Measurements from ENCODE around the gene ZNF628. TPM values are rescaled to one million over a fixed set of nuclear protein-coding genes. Genes with fewer than 3 reads are reported as not detected.
A peak's percentile ranks its signal among the peaks of the same experiment; 100 is the strongest.
"Not testable (repeated sequence)": the region's sequence is repeated elsewhere in the genome, so short reads cannot be mapped to it uniquely, and the experiment has no call there.

The ZNF628 gene
- total RNA-seq, 1 experiment from 2014 or later, result 1.1 TPM

DNA sequence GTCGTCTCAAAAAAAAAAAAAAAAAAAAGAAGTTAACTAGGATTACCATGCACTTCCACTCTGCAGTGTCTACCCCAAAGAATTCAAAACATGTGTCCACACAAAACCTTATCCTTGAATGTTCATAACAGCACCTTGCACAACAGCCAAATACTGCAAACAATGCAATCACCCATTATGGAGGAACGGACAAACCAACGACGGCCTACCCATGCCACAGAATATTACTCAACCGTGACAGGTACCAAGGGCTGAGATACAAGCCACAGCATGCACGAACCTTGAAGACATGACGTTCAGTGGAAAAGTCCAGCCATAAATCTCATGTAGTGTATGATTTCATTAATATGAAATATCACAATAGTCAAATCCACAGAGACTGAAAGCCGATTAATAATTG, 30.4 kb upstream of the ZNF628 start:
- Histone ChIP-seq H3K9ac (ENCODE audit: low read length) (no peak overlapping the region), H3K4me2 (ENCODE audit: low read depth, low read length, poor library complexity, severe bottlenecking) (no peak overlapping the region), H2AFZ (ENCODE audit: low read length) (no peak overlapping the region), H3K4me3 (ENCODE audit: low read length) (no peak overlapping the region), H3K9me2 (replicated peaks; ENCODE audit: insufficient read depth, low read length) (no peaks in the 10 kb centered on the region), H3K27ac (ENCODE audit: low read length) (no peak overlapping the region), H3K4me1 (ENCODE audit: low read length) (no peaks in the 10 kb centered on the region), H3K27me3 (ENCODE audit: low read length) (no peaks in the 10 kb centered on the region), H3K36me3 (ENCODE audit: insufficient read depth, low read length) (no peaks in the 10 kb centered on the region), H3K79me2 (ENCODE audit: low read length) (no peaks in the 10 kb centered on the region), H3K9me3 (ENCODE audit: low read length) (no peaks in the 10 kb centered on the region), H4K20me1 (ENCODE audit: insufficient read depth, low read depth, low read length) (no peaks in the 10 kb centered on the region)
- DNase-seq, result no peak

DNA sequence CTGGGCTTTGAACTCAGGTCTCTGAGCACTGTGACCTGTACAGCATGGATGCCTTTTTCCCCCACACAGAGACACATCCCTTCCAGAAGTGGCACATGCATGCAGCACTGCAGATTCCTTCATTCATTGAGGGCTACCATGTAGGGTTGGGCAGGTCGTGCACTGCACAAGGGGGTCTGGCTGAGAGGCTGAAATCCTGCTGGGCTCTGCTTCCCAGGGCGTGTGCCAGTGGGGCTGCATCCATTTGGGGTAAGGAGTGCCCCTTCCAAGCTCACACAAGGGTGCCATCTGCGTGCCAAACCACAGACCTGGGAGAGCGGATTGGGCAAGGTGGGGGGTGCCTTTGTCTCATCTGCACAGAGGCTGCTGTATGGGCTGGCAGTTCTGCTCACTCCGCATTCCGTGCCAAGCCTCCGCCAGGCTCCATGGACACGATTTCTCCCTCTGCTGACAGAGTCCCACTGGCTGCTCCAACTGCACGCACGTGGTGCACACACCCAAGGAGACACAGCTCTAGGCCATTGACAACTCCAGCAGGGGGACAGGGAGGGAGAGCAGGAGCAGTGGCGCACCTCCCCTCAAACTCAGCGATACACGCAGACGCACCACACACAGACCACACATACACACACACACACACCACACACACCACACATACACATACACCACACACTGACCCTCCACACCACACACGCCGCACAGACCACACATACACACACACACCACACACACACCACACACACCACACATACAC, 28.8 kb upstream of the ZNF628 start:
- Histone ChIP-seq H3K9me2 (replicated peaks; ENCODE audit: insufficient read depth, low read length) (no peaks in the 10 kb centered on the region), H3K27ac (ENCODE audit: low read length) (no peak overlapping the region), H3K4me3 (ENCODE audit: low read length) (no peak overlapping the region), H2AFZ (ENCODE audit: low read length) (no peak overlapping the region), H3K9ac (ENCODE audit: low read length) (no peak overlapping the region), H4K20me1 (ENCODE audit: insufficient read depth, low read depth, low read length) (no peaks in the 10 kb centered on the region), H3K4me1 (ENCODE audit: low read length) (no peaks in the 10 kb centered on the region), H3K36me3 (ENCODE audit: insufficient read depth, low read length) (no peaks in the 10 kb centered on the region), H3K27me3 (ENCODE audit: low read length) (no peaks in the 10 kb centered on the region), H3K79me2 (ENCODE audit: low read length) (no peaks in the 10 kb centered on the region), H3K9me3 (ENCODE audit: low read length) (no peaks in the 10 kb centered on the region), H3K4me2 (ENCODE audit: low read depth, low read length, poor library complexity, severe bottlenecking) (no peak overlapping the region)
- no peak for DNase-seq

DNA sequence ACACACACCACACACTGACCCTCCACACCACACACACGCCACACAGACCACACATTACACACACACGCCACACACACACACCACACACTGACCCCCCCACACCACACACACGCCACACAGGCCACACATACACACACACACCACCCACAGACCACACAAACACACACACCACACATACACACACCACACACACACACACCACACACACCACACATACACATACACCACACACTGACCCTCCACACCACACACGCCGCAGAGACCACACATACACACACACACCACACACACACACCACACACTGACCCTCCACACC, 28.3 kb upstream of the ZNF628 start:
- not testable (repeated sequence) for H3K9me3 ChIP-seq (ENCODE audit: low read length); H3K9me2 ChIP-seq (replicated peaks; ENCODE audit: insufficient read depth, low read length); H3K4me2 ChIP-seq (ENCODE audit: low read depth, low read length, poor library complexity, severe bottlenecking); H3K27me3 ChIP-seq (ENCODE audit: low read length); H3K27ac ChIP-seq (ENCODE audit: low read length); DNase-seq; H3K36me3 ChIP-seq (ENCODE audit: insufficient read depth, low read length); H2AFZ ChIP-seq (ENCODE audit: low read length); H3K79me2 ChIP-seq (ENCODE audit: low read length); H3K4me3 ChIP-seq (ENCODE audit: low read length); H3K9ac ChIP-seq (ENCODE audit: low read length); H4K20me1 ChIP-seq (ENCODE audit: insufficient read depth, low read depth, low read length); H3K4me1 ChIP-seq (ENCODE audit: low read length)

DNA sequence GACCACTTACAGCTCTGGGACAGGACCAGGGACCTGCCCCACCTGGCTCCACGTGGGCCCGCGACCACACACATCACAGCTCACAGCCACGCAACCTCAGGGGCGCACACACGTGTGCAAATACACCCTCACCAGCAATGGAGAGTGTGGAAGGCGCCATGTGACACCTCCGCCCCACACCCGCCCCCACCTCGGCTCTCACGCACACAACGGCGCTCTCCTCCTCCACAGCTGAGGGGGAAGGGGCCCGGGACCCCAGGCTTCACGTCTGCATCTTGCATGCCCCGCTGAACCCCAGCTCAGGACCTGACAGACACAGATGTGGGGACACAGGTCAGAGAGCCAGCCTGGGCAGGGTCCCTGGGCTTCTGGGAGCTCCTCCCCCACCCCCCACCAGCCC, 26.9 kb upstream of the ZNF628 start:
- H3K9me2 ChIP-seq (replicated peaks; ENCODE audit: insufficient read depth, low read length), result no peaks in the 10 kb centered on the region
- H3K36me3 ChIP-seq (ENCODE audit: insufficient read depth, low read length), result peaks cover 6% of the 10 kb centered on the region
- no peak overlapping the region for H3K4me2 ChIP-seq (ENCODE audit: low read depth, low read length, poor library complexity, severe bottlenecking)
- H3K9me3 ChIP-seq (ENCODE audit: low read length), result no peaks in the 10 kb centered on the region
- no peak overlapping the region for H2AFZ ChIP-seq (ENCODE audit: low read length)
- H3K4me3 ChIP-seq (ENCODE audit: low read length), result no peak overlapping the region
- no peak for DNase-seq
- no peaks in the 10 kb centered on the region for H3K79me2 ChIP-seq (ENCODE audit: low read length)
- H3K27me3 ChIP-seq (ENCODE audit: low read length), result no peaks in the 10 kb centered on the region
- no peaks in the 10 kb centered on the region for H3K4me1 ChIP-seq (ENCODE audit: low read length)
- no peak overlapping the region for H3K9ac ChIP-seq (ENCODE audit: low read length)
- no peak overlapping the region for H3K27ac ChIP-seq (ENCODE audit: low read length)
- no peaks in the 10 kb centered on the region; the same call in 1 of the 2 replicates for H4K20me1 ChIP-seq (ENCODE audit: insufficient read depth, low read depth, low read length)

DNA sequence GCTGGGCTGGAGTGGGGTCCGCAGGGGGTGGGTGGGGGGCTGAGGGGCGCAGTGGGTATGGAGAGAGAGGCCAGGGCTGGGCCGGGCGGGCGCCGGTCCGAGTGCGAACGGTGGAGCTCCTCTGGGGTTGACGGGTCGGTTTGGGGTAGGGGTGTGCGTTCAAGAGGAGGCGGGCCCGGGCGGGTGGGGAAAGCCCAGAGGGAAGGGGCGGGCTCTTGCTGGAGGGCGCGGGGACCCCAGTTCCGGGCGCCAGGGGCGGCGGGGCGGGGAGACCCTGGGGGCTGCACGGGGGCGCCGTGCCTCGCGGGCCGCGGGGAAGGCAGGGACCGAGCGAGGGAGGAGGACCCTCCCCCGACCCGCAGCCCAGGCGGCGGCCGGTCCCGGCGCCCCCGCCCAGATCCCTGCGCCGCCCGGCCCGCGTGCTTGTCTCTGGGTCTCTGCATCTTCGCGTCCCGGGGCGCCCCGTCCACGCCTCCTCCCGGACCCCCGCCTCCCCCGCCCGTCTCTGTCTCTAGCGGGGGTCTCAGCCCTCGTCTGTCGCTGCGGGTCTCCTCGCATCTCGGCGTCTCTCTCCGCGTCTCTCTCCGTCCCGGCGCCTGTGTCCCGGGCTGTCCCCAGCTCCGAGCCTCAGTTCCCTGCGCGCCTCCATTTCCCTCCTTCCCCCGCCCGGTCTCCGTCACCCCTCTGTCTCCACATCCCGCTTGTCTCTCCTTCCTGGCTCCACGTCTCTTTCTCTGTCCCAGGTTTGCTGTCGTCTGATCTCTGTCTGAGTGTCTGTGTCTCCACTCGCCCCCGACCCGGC, 25.1 kb upstream of the ZNF628 start:
- Histone ChIP-seq H3K27ac (ENCODE audit: low read length) (no peak overlapping the region), H3K4me2 (ENCODE audit: low read depth, low read length, poor library complexity, severe bottlenecking) (no peak overlapping the region), H3K9ac (ENCODE audit: low read length) (no peak overlapping the region), H3K4me3 (ENCODE audit: low read length) (no peak overlapping the region), H3K9me3 (ENCODE audit: low read length) (no peaks in the 10 kb centered on the region), H3K36me3 (ENCODE audit: insufficient read depth, low read length) (peaks cover 6% of the 10 kb centered on the region), H2AFZ (ENCODE audit: low read length) (no peak overlapping the region), H3K4me1 (ENCODE audit: low read length) (no peaks in the 10 kb centered on the region), H3K9me2 (replicated peaks; ENCODE audit: insufficient read depth, low read length) (no peaks in the 10 kb centered on the region), H4K20me1 (ENCODE audit: insufficient read depth, low read depth, low read length) (no peaks in the 10 kb centered on the region; the same call in 1 of the 2 replicates), H3K27me3 (ENCODE audit: low read length) (no peaks in the 10 kb centered on the region), H3K79me2 (ENCODE audit: low read length) (no peaks in the 10 kb centered on the region)
- no peak for DNase-seq

DNA sequence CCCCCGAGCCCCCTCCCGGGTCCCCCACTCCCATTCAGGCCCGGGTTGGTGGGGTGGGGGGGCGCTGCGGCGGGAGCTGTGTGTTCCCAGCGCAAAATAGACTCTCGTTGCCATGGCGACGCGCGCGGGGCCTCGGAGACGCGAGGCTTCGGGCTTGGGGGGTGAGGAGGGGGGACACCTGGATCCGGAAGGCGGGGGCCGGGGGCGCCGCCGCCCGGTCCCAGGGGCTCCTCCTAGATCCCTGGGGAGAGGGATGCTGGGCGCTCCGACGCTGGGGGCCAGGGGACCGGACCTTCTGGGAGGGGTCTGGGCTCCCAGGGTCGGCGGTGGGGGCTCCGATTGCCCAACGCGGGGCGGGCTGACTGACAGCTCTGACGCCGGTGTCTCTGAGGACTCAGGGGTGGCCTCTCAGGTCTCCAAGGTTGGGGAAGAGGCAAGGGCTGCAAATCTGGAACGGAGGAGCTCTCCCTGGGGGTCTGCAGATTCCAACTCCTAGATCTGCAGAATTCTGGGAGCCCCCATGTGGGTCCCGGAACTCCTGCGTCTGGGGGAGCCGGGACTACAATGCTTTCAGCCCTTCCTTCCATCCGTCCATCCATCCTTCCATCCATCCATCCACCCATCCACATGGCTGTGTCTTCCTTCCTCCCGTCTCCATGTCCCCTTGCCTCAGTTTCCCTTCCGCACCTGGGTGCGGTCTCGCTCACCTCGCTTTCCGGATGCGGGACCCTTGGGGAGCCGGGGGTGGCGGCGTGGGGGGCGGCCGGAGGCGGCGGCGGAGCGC, 24.3 kb upstream of the ZNF628 start:
- DNase-seq, result peak; percentile 62
- Histone ChIP-seq H3K4me2 (ENCODE audit: low read depth, low read length, poor library complexity, severe bottlenecking) (no peak overlapping the region), H3K36me3 (ENCODE audit: insufficient read depth, low read length) (peaks cover 6% of the 10 kb centered on the region), H3K4me1 (ENCODE audit: low read length) (no peaks in the 10 kb centered on the region), H3K27ac (ENCODE audit: low read length) (no peak overlapping the region), H3K27me3 (ENCODE audit: low read length) (no peaks in the 10 kb centered on the region), H4K20me1 (ENCODE audit: insufficient read depth, low read depth, low read length) (no peaks in the 10 kb centered on the region; the same call in 1 of the 2 replicates), H3K9me3 (ENCODE audit: low read length) (no peaks in the 10 kb centered on the region), H2AFZ (ENCODE audit: low read length) (no peak overlapping the region), H3K79me2 (ENCODE audit: low read length) (no peaks in the 10 kb centered on the region; the same call in 1 of the 2 replicates), H3K4me3 (ENCODE audit: low read length) (no peak overlapping the region), H3K9ac (ENCODE audit: low read length) (no peak overlapping the region), H3K9me2 (replicated peaks; ENCODE audit: insufficient read depth, low read length) (no peaks in the 10 kb centered on the region)

DNA sequence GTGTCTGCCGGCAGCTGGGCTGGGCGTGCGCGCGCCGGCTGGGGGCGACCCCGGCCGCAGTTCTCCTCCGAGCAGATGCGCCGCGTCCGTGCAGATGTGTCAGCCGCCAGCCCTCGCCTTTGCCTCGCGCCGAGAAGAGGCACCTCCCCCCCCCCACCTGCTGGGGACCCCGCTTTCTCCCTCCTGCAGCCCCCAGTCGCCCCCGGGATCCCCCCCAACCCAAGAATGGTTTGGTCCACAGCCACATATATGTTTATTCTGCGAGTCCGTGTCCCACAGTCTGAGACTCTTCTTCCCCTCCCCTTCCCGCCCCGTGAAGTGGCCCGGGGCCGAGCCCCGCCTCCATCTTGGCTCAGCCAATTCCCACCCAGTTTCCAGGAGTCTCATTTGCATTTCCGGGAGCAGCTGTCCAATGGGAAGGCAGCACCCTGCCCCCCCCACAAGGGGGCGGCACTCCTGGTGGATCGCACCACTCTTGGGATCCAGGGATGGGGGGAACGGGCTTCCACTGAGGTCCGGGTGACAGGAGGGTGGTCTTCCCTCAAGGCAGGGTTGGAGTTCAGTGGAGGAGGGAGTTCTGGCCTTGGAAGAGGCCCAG, 23.6 kb upstream of the ZNF628 start:
- H3K27me3 ChIP-seq (ENCODE audit: low read length), result no peaks in the 10 kb centered on the region
- no peaks in the 10 kb centered on the region for H3K4me1 ChIP-seq (ENCODE audit: low read length)
- H3K27ac ChIP-seq (ENCODE audit: low read length), result no peak overlapping the region
- H3K9me3 ChIP-seq (ENCODE audit: low read length), result no peaks in the 10 kb centered on the region
- no peaks in the 10 kb centered on the region for H3K9me2 ChIP-seq (replicated peaks; ENCODE audit: insufficient read depth, low read length)
- no peak overlapping the region for H2AFZ ChIP-seq (ENCODE audit: low read length)
- H3K9ac ChIP-seq (ENCODE audit: low read length), result no peak overlapping the region
- H3K36me3 ChIP-seq (ENCODE audit: insufficient read depth, low read length), result peaks cover 6% of the 10 kb centered on the region
- no peaks in the 10 kb centered on the region; the same call in 1 of the 2 replicates for H4K20me1 ChIP-seq (ENCODE audit: insufficient read depth, low read depth, low read length)
- H3K4me2 ChIP-seq (ENCODE audit: low read depth, low read length, poor library complexity, severe bottlenecking), result no peak overlapping the region
- no peaks in the 10 kb centered on the region; the same call in 1 of the 2 replicates for H3K79me2 ChIP-seq (ENCODE audit: low read length)
- peak; percentile 88 for DNase-seq
- H3K4me3 ChIP-seq (ENCODE audit: low read length), result no peak overlapping the region
